HG02588 (cell line): ENCODE measurements around the gene ALKAL2.

Source experiments
- ATAC-seq: cut with Tn5 transposase; IDR thresholded peaks from one replicate; pipeline ENCODE4 v1.9.1; 2021; ENCODE audit warnings: mild to moderate bottlenecking, moderate library complexity; ENCODE audit not compliant: unreplicated experiment

ALKAL2 gene

DNA sequence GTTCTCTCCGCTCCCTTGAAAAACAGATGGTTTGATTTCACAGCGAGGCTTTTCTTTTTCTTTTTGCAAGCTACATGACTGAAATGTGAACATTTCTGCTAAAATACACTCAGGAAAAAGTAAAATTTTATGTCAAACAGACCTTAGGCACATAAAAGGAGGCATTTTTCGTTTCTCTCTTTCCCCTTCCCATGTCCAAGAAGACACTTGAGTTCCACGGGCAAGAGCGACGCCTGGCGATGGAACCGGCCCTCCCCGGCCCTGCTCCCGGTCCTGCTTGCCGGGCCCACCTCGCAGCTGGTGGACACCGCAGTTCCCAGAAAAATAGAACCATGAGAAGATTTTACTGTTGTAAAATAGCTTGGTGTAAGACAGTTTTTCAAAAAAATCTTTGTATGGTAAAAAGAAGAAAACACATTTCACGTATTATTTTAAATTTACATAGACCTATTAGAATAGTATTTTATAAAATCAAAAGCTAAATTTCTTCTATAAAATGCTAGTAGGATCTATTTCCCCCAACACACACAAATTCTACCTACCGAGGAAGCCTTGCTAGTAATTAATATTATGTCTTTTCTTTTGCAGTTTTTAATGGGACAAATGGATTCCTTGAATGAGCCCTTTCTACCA lies 2.3 kb upstream of the ALKAL2 start:
- ATAC-seq = no peak

DNA sequence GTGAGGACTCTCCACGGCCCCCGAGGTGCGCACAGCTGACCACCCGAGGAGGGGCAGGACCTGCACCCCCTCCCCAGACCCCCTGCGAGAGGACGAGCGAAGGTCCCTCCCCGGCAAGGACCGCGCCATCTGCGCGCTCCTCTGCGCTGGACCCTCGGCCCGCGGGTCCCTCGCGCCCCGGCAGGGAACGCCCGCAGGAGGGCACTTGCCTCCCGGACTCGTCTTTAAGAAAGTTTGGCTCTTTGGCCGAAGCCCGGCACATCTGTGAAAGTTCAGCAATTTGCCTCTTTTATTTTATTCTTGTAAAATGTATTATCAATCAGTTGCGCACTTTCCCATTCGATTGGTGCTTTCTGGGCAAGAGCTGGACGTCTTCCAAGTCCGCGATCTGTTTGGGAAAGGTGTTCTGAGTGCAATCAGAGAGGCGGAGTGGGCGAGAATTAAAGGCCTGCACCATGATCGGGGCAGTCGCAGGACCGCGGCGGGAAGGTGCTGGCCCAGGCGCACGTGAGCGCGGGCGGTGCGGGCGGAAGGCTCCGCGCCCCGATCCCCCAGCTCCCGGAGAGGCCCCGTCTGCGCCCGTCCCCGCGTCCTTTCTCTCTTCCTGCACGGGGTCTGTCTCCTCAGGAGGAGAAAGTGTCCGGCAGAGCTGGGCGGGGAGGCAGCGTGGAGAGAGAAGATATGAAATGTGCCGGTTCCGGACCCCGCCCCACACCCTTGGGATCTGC lies 1.6 kb upstream of the ALKAL2 start:
- ATAC-seq = no peak

- no peak for ATAC-seq
Observed at GRCh38 chr2:288758-289361, 969 bp upstream of the ALKAL2 start.

DNA sequence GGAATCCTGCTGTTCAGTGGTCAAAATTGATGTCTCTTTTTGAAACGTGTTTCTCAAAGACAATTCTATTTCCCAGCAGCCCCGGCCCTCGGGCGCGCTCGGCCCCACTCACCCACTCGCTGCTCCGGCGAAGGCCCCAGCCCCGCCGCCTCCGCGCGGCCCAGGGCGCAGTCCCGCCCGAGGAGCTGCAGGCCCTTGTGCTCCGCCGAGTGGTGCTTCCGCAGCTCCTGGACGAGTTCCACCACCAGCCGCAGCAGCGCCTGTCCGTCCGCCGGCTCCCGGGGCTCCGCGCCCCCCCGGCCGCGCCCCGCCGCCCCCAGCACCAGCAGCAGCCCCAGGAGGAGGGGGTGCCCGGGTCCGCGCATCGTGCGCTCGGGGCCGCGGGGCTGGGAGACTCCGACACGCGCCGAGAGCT lies 413 bp downstream of the ALKAL2 start:
- ATAC-seq = no peak

DNA sequence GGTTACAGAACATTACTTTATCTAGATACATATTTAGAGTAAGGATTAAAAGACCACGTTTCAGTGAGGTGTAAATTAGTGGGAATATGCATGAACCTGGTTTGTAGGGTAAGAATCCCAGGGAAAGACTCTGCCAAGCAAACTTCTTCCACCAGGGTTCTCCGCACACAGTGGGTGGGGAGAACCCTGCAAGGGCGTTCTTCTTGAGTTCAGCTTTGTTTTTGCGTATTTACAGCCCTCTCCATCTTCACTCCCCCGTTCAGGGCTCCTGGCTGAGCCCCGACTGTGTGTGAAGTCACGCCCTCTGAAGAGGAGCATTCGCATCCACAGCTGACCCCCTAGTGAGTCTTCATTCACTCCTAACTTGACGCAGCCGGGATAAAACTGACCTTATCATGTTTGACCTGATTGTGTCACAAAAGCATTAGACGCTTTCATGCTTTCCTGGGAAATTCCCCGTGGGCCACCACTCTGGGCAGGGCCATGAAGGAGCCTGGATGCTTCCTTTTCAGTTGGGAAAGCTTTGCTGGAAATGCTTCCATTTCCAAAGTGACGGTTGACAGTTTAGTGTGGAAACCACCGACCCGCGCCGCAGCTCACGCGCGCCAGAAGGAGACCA lies 1.0 kb downstream of the ALKAL2 start:
- no peak for ATAC-seq

DNA sequence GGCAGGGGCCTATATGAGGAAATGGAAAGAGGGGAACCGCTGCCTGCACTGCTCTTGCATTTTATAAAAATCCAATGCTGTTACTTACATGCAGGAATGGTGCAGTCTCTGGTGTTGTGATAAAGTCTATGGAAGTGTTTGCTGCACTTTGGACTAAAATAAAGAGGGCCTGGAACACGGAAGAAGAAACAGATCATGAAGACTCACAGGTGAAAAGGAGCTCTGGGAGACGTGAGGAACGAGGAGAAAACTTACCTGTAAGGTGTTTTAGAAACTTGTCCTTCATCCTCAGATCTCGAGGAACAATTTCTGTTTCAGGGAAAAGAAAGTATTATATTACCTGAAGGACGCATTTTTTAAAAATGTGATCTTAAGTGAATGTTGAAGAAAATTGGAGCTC lies 1.9 kb downstream of the ALKAL2 start:
- no peak for ATAC-seq

DNA sequence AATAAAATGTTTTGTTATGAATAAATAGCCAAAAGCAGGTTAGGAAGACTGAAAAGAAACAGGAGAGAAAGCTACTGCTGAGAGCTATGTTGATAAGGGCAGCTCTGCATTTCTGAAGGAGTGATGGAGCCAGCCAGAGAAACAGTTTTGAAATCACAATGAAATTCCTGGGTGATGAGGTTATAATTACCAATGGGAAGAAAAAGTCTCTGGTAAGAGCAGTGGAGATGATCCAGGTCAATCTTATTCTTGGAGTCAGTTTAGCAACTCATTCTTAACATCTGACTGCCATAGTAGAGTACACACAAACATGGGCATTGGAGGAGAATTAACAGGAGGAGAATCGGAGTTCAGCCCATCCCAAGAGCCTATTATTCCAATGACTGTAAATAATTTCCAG lies 2.4 kb downstream of the ALKAL2 start:
- no peak for ATAC-seq

DNA sequence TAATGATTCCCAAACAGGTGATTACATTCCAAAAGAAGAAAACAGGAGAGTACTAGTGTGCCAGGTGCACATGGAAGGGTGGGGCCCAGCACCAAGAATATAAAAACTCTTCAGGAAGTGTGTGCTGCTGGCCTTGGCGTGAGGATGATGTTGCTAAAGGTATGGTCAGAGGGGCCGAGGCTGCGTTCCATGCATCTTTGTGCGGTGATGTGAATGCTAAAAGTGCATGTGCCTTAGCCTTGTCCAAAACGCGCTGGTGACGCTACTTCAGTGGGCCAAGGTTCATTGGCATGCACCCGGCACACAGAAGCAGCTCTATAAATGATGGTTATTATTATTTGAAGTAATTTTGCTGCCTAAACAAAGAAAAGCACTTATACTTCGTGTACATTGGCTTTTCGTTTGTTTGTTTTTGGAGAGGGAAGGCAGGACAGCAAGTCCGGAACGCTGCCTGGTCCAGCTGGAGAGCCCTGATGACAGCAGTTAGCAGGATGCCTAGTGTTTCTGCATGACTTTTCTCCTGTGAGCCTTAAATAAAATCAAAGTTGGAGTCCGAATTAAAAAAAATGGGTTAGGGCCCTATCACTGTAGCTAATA lies 2.9 kb downstream of the ALKAL2 start:
- no peak for ATAC-seq

GRCh38 chr2:283996-284794 lies 3.7 kb downstream of the ALKAL2 start:
- no peak for ATAC-seq

- no peak for ATAC-seq
Observed at GRCh38 chr2:282371-283263, 5.3 kb downstream of the ALKAL2 start.

DNA sequence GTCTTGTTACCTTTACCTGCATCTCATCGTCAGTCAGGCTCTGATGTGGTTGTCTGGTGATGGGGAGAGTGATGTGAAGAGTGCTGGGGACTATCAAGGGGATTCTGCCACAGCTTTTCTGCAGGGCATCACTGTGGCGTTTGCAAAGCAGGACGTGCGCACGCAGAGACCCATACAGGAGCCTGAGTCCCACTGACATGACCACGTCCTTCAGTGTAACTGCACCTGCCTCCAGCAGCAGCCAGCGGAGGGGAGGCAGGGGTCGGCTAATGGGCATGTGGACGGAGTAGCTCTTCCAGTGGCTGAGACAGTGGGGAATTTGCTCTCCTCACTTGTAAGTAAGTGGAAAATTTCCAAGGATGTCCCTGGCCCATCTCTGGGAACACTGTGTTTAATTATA lies 6.5 kb downstream of the ALKAL2 start:
- ATAC-seq = no peak

DNA sequence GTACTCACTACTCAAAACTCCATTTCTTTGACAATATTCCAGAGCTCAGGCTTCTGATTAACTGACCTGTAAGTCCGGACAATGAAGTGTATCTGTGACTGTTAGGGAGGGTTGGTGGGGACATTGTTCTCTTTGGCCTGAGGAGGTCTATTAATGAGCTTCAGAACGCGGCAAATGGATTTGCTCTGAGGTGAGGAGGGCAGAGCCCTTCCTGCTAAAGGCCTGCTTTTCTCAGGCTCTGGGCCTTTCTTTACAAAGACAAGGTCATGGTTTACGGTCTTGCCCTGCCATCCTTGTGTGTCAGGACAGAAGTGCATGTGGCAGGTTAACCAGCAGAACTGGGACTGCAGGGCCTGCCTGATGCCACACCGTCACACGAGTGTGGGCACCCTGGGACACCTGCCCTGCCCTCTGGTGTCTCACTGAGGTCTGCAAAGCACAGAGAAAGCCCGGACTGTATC lies 7.2 kb downstream of the ALKAL2 start:
- ATAC-seq = no peak

- no peak for ATAC-seq
Observed at GRCh38 chr2:279956-280649, 7.8 kb downstream of the ALKAL2 start.

GRCh38 chr2:279366-279765 lies 8.5 kb downstream of the ALKAL2 start:
- no peak for ATAC-seq

- ATAC-seq = no peak
Observed at GRCh38 chr2:278927-279320, 9.0 kb downstream of the ALKAL2 start.

DNA sequence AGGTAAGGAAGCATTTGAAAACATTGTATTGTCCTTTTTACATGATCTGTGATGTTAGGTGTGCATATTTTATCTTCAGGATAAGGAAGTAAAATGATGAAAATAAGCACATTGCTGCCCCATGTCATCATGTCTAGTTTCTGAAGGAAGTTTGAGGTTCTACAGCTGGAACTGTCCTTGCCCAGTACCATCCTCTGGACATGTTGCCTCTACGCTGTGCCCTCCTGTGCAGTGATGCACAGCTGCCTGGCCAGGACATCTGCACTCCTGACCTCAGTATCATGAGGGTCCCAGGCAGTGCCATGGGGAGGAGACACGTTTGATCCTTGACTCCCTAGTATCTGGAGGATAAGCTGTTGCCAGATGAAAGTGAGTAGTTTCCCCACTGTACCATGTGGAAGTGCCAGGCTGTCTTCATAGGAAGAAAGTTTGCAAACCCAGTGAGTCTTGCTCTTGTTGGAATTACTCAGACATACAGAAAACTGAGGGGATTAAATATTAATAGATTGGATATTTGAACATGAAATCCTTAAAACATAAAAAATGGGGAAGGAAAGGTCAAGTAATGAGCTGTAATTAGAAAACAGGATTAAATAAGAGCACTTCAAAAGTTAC lies 9.5 kb downstream of the ALKAL2 start:
- no peak for ATAC-seq

GRCh38 chr2:275466-275865 lies 12.4 kb downstream of the ALKAL2 start:
- peak; percentile 96 for ATAC-seq

- ATAC-seq = no peak
Observed at GRCh38 chr2:274503-274902, 13.4 kb downstream of the ALKAL2 start.

GRCh38 chr2:273333-273732 lies 14.6 kb downstream of the ALKAL2 start:
- ATAC-seq = no peak
